ENCODE results near the gene GBP5.

GRCh38 chr1:89260042-89260441 lies 12.6 kb downstream of the GBP5 start:
- TF ChIP-seq POLR2A (IDR thresholded peaks at IDR 0.05; ENCODE audit: low read depth, low read length) (no peak), POLR2AphosphoS5 (IDR thresholded peaks at IDR 0.05; ENCODE audit: low read depth, low read length) (no peak)
